WTC11 (cell line): Measurements from ENCODE around the gene NEO1. TPM values are rescaled to one million over a fixed set of nuclear protein-coding genes. Genes with fewer than 3 reads are reported as not detected.

Experiments
- ATAC-seq: fragments of 200-7000 bp; cut with Tn5 transposase; 2 replicates; pipeline ENCODE4 v1.10.0; 2021; ENCODE audit warnings: mild to moderate bottlenecking, moderate library complexity
- CTCF ChIA-PET: fragments of 300-600 bp; sonication (Branson Sonifier 250); formaldehyde crosslinking; loops from one replicate; lab custom pipeline; 2021; ENCODE audit warnings: antibody characterized with exemption; lab: Charles Lee
- POLR2A ChIA-PET: fragments of 350-600 bp; sonication (Branson Sonifier 250); formaldehyde crosslinking; loops from one replicate; lab custom pipeline; 2021; ENCODE audit warnings: antibody characterized with exemption; lab: Charles Lee
- DNase-seq: peaks from one replicate; pipeline ENCODE4 v3.0.0; 2021; ENCODE audit warnings: low spot score
- H3K27ac Mint-ChIP-seq: 2 replicates; pipeline ENCODE4 v1.8.0; 2021; ENCODE audit warnings: mixed read lengths
- H3K27me3 Mint-ChIP-seq: 2 replicates; pipeline ENCODE4 v1.8.0; 2021; ENCODE audit warnings: low read depth, mild to moderate bottlenecking, moderate library complexity, mixed read lengths
- H3K36me3 Mint-ChIP-seq: 2 replicates; pipeline ENCODE4 v1.8.0; 2021; ENCODE audit warnings: mixed read lengths
- H3K4me1 Mint-ChIP-seq: 2 replicates; pipeline ENCODE4 v1.8.0; 2022; ENCODE audit warnings: mixed read lengths
- H3K4me3 Mint-ChIP-seq: 2 replicates; pipeline ENCODE4 v1.8.0; 2021; ENCODE audit warnings: mild to moderate bottlenecking, moderate library complexity, mixed read lengths
- H3K9me3 Mint-ChIP-seq: 2 replicates; pipeline ENCODE4 v1.8.0; 2021; ENCODE audit warnings: mixed read lengths
- FOXK1 ChIP-seq: sonication (generic); formaldehyde crosslinking; IDR thresholded peaks from 2 replicates; pipeline ENCODE4 v1.8.0; 2022; ENCODE audit warnings: mild to moderate bottlenecking, moderate library complexity, missing genetic modification reagents
- GTF2I ChIP-seq: fragments of 250-450 bp; sonication (Bioruptor Pico); conservative IDR thresholded peaks from 2 replicates; pipeline ENCODE4 v1.4.0; 2021; ENCODE audit warnings: mild to moderate bottlenecking
- NFATC4 ChIP-seq: fragments of 250-450 bp; sonication (Bioruptor Pico); IDR thresholded peaks from 2 replicates; pipeline ENCODE4 v1.9.0; 2021; ENCODE audit warnings: mild to moderate bottlenecking
- NFYB ChIP-seq: sonication (generic); formaldehyde crosslinking; conservative IDR thresholded peaks from 2 replicates; pipeline ENCODE4 v1.8.0; 2022; ENCODE audit warnings: low read depth, missing genetic modification reagents
- NR2C2 ChIP-seq: sonication (generic); formaldehyde crosslinking; IDR thresholded peaks from 2 replicates; pipeline ENCODE4 v1.8.0; 2022; ENCODE audit warnings: mild to moderate bottlenecking, missing genetic modification reagents
- RORB ChIP-seq: fragments of 250-450 bp; sonication (Bioruptor Pico); IDR thresholded peaks from 2 replicates; pipeline ENCODE4 v1.9.0; 2021; ENCODE audit warnings: mild to moderate bottlenecking
- SOX15 ChIP-seq: fragments of 250-450 bp; sonication (Bioruptor Pico); IDR thresholded peaks from 2 replicates; pipeline ENCODE4 v1.9.0; 2021; ENCODE audit warnings: mild to moderate bottlenecking
- SP1 ChIP-seq: sonication (generic); formaldehyde crosslinking; conservative IDR thresholded peaks from 2 replicates; pipeline ENCODE4 v1.8.1; 2022; ENCODE audit warnings: missing genetic modification reagents
- ZNF138 ChIP-seq: sonication (generic); formaldehyde crosslinking; conservative IDR thresholded peaks from 2 replicates; pipeline ENCODE4 v1.8.1; 2022; ENCODE audit warnings: mild to moderate bottlenecking, moderate library complexity, missing genetic modification reagents
- ZNF396 ChIP-seq: fragments of 250-450 bp; sonication (Bioruptor Pico); IDR thresholded peaks from 2 replicates; pipeline ENCODE4 v1.8.0; 2021; ENCODE audit warnings: mild to moderate bottlenecking, moderate library complexity, borderline replicate concordance
- ZNF423 ChIP-seq: fragments of 250-450 bp; sonication (Bioruptor Pico); IDR thresholded peaks from 2 replicates; pipeline ENCODE4 v2.1.2; 2022; ENCODE audit warnings: mild to moderate bottlenecking, moderate library complexity
- total RNA-seq: library from RNA; stranded (reverse); gene quantifications from 3 replicates; pipeline ENCODE4 v1.2.3, GENCODE V29; 2021
- TF ChIP-seq, protein P1 (sequence below): sonication (generic); formaldehyde crosslinking; IDR thresholded peaks from 2 replicates; pipeline ENCODE4 v1.8.1; 2023; ENCODE audit warnings: mild to moderate bottlenecking, moderate library complexity, missing genetic modification reagents
- TF ChIP-seq, protein P2 (sequence below): sonication (generic); formaldehyde crosslinking; IDR thresholded peaks from 2 replicates; pipeline ENCODE4 v1.8.1; 2022; ENCODE audit warnings: mild to moderate bottlenecking, missing genetic modification reagents, moderate library complexity, borderline replicate concordance
- TF ChIP-seq, protein P3 (sequence below): sonication (generic); formaldehyde crosslinking; IDR thresholded peaks from 2 replicates; pipeline ENCODE4 v1.8.0; 2023; ENCODE audit warnings: mild to moderate bottlenecking, missing genetic modification reagents

Gene NEO1
- total RNA-seq, 1 experiment from 2014 or later, result 37.1 TPM

DNA sequence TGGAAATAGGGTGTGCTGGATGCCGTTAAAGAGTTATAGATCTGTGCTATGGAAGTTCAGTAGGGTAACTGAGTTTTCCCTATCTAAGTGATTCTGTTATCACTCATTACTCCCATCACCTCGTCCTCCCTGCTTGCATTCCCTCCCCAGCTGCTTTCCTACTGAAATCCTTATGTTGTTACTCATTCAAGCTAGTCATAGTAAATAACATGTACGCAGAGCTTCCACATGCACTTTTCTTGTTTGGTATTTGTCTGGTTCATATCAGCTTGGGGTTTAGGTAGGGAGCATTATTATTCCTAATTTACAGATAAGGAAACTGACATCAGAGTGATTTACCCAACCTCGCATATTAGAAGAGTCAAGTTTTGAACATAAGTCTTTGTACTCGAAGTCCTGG is 181.4 kb downstream of the NEO1 start:
- ChIA-PET POLR2A (no interaction called here), CTCF (interaction anchor here (1.5 to 1.6 kb wide), 2 partner anchors 10 to 32 kb away, joined by 4 to 7 read pairs; no protein-coding TSS in a partner anchor)
- TF ChIP-seq GTF2I, result no peak
- no peak for DNase-seq
- Mint-ChIP-seq H3K36me3 (peaks cover 3% of the 10 kb centered on the region; the same call in 1 of the 2 replicates), H3K9me3 (0 out of 2 replicates have a peak, but pooled peaks cover 4% of the 10 kb centered on the region), H3K27me3 (no peaks in the 10 kb centered on the region), H3K4me1 (peaks cover 13% of the 10 kb centered on the region), H3K4me3 (no peak overlapping the region), H3K27ac (no peak overlapping the region)
- no peak for ATAC-seq

DNA sequence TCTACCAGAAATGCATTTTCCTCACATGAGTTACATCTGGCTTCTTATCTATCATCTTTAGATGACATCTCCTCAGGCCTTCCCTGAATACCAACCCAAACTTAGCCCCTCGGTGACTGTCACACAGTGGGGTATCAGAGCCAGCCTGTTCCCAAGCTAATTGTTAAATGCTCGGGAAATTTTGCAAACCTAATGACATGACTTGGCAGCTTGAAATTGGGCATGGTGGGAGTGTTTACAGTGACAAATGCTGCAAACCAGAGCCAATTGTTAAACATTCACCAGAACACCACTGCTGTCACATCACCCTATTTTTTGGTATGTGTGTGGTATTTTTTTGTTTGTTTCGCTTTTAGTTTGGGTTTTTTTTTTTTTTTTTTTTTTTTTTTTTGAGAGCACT is 185.6 kb downstream of the NEO1 start:
- Mint-ChIP-seq H3K4me3 (no peak overlapping the region), H3K9me3 (no peaks in the 10 kb centered on the region)
- CTCF ChIA-PET, result interaction anchor here (0.8 to 1.2 kb wide), 2 partner anchors 28 to 68 kb away, joined by 3 to 4 read pairs; no protein-coding TSS in a partner anchor
- TF ChIP-seq, protein P1, sequence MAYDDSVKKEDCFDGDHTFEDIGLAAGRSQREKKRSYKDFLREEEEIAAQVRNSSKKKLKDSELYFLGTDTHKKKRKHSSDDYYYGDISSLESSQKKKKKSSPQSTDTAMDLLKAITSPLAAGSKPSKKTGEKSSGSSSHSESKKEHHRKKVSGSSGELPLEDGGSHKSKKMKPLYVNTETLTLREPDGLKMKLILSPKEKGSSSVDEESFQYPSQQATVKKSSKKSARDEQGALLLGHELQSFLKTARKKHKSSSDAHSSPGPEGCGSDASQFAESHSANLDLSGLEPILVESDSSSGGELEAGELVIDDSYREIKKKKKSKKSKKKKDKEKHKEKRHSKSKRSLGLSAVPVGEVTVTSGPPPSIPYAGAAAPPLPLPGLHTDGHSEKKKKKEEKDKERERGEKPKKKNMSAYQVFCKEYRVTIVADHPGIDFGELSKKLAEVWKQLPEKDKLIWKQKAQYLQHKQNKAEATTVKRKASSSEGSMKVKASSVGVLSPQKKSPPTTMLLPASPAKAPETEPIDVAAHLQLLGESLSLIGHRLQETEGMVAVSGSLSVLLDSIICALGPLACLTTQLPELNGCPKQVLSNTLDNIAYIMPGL, result no peak
- TF ChIP-seq, protein P2, sequence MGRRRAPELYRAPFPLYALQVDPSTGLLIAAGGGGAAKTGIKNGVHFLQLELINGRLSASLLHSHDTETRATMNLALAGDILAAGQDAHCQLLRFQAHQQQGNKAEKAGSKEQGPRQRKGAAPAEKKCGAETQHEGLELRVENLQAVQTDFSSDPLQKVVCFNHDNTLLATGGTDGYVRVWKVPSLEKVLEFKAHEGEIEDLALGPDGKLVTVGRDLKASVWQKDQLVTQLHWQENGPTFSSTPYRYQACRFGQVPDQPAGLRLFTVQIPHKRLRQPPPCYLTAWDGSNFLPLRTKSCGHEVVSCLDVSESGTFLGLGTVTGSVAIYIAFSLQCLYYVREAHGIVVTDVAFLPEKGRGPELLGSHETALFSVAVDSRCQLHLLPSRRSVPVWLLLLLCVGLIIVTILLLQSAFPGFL (CRISPR knock-in tag), result no peak
- TF ChIP-seq RORB (no peak), NR2C2 (no peak), NFATC4 (CRISPR knock-in tag) (no peak), SOX15 (CRISPR knock-in tag) (no peak), ZNF138 (no peak), ZNF423 (no peak), ZNF396 (no peak), SP1 (no peak)
- TF ChIP-seq, all 79 proteins: peak for 0
- no peak overlapping the region for H3K27ac Mint-ChIP-seq
- no peaks in the 10 kb centered on the region for H3K27me3 Mint-ChIP-seq
- ATAC-seq, result no peak
- no peak for DNase-seq
- no peaks in the 10 kb centered on the region for H3K36me3 Mint-ChIP-seq
- H3K4me1 Mint-ChIP-seq, result no peaks in the 10 kb centered on the region
- POLR2A ChIA-PET, result no interaction called here

DNA sequence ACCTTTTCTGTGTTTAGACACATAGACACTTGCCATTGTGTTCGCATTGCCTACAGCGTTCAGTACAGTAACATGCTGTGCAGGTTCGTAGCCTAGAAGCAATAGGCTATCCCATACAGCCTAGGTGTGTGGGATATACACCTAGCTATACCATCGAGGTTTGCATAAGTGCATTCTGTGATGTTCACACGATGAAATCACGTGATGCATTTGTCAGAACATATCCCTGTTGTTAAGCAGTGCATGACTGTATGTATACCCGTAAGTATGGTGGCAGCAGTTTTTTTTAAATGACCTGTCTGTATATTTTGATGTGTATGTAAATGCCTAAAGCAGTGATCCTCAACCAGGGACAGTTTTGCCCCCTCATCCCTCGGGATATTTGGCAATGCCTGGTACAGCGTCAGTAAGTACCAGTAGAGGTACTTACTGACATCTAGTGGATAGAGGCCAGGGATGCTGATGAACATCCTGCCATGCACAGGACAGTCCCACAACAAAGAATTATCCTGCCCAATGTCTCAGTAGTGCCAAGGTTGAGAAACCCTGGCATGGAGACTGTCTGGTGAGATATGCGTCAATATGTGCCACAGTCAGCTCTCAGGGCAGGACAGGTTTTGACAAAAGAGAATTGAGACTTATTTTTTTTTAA is 187.4 kb downstream of the NEO1 start:
- TF ChIP-seq, protein P3, sequence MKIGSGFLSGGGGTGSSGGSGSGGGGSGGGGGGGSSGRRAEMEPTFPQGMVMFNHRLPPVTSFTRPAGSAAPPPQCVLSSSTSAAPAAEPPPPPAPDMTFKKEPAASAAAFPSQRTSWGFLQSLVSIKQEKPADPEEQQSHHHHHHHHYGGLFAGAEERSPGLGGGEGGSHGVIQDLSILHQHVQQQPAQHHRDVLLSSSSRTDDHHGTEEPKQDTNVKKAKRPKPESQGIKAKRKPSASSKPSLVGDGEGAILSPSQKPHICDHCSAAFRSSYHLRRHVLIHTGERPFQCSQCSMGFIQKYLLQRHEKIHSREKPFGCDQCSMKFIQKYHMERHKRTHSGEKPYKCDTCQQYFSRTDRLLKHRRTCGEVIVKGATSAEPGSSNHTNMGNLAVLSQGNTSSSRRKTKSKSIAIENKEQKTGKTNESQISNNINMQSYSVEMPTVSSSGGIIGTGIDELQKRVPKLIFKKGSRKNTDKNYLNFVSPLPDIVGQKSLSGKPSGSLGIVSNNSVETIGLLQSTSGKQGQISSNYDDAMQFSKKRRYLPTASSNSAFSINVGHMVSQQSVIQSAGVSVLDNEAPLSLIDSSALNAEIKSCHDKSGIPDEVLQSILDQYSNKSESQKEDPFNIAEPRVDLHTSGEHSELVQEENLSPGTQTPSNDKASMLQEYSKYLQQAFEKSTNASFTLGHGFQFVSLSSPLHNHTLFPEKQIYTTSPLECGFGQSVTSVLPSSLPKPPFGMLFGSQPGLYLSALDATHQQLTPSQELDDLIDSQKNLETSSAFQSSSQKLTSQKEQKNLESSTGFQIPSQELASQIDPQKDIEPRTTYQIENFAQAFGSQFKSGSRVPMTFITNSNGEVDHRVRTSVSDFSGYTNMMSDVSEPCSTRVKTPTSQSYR (CRISPR knock-in tag), result no peak
- TF ChIP-seq NFYB (CRISPR knock-in tag), result no peak
- no peak for TF ChIP-seq FOXK1
- no peaks in the 10 kb centered on the region for H3K4me1 Mint-ChIP-seq
- H3K27me3 Mint-ChIP-seq, result no peaks in the 10 kb centered on the region
- ATAC-seq, result peak; percentile 59; the same call in 1 of the 2 replicates
- no peaks in the 10 kb centered on the region; the same call in 1 of the 2 replicates for H3K36me3 Mint-ChIP-seq
- DNase-seq, result no peak
- H3K4me3 Mint-ChIP-seq, result no peak overlapping the region
- no peak overlapping the region for H3K27ac Mint-ChIP-seq
- ChIA-PET CTCF (interaction anchor here (1.7 to 2.0 kb wide), 2 partner anchors 25 to 518 kb away, joined by 10 to 28 read pairs; no protein-coding TSS in a partner anchor), POLR2A (no interaction called here)
- H3K9me3 Mint-ChIP-seq, result no peaks in the 10 kb centered on the region
